Small intestine (tissue), 7 donors: ENCODE measurements around the gene UBC. TPM values are rescaled to one million over a fixed set of nuclear protein-coding genes. Genes with fewer than 3 reads are reported as not detected.
"Not testable (repeated sequence)": the region's sequence is repeated elsewhere in the genome, so short reads cannot be mapped to it uniquely, and the experiment has no call there.

Experiments used
- DNase-seq, 2 donors: peaks; one replicate each; pipeline versions ENCODE4 v3.0.0 to v3.0.0-alpha.2; 2013
- FAIRE-seq: peaks from 2 replicates; lab custom pipeline; 2012; peaks lifted over from hg19 to GRCh38; lab: Jason Lieb, UNC
- H3K27ac ChIP-seq, 3 donors: one replicate each; pipeline ENCODE4 v1.5.1; 2013; ENCODE audit warnings: low read length in 2 of 3, mild to moderate bottlenecking in 2 of 3, control low read depth in 1 of 3, inconsistent platforms in 1 of 3, low read depth in 1 of 3, moderate library complexity in 1 of 3
- H3K27me3 ChIP-seq, 3 donors: one replicate each; pipeline ENCODE4 v1.6.1; 2013; ENCODE audit warnings: low read length in 3 of 3, inconsistent platforms in 1 of 3; ENCODE audit not compliant: control insufficient read depth in 3 of 3, insufficient read depth in 3 of 3
- H3K36me3 ChIP-seq, 3 donors: one replicate each; pipeline ENCODE4 v1.6.1; 2013; ENCODE audit warnings: low read length in 3 of 3, inconsistent platforms in 1 of 3, low read depth in 1 of 3, mild to moderate bottlenecking in 1 of 3, moderate library complexity in 1 of 3; ENCODE audit not compliant: control insufficient read depth in 3 of 3, insufficient read depth in 2 of 3
- H3K4me1 ChIP-seq, 3 donors: one replicate each; pipeline ENCODE4 v1.6.1; 2013; ENCODE audit warnings: low read length in 2 of 3, inconsistent platforms in 1 of 3, low read depth in 1 of 3, mild to moderate bottlenecking in 1 of 3, moderate library complexity in 1 of 3; ENCODE audit not compliant: control insufficient read depth in 3 of 3, insufficient read depth in 2 of 3
- H3K4me3 ChIP-seq, 3 donors: one replicate each; pipeline ENCODE4 v1.5.1; 2013; ENCODE audit warnings: low read length in 3 of 3, control low read depth in 1 of 3, inconsistent platforms in 1 of 3, low read depth in 1 of 3, mild to moderate bottlenecking in 1 of 3, moderate library complexity in 1 of 3
- H3K9me3 ChIP-seq, 2 donors: one replicate each; pipeline ENCODE4 v1.6.1; 2013; ENCODE audit warnings: low read depth in 1 of 2, low read length in 1 of 2; ENCODE audit not compliant: control insufficient read depth in 2 of 2, insufficient read depth in 1 of 2
- WGBS, 3 donors: extraction: QIAGEN DNeasy Blood & Tissue Kit; methylation state at CpG; one replicate each; pipeline ENCODE4 v1.1.7; 2013; 5-methylcytosine and 5-hydroxymethylcytosine counted together
- polyA plus RNA-seq, 4 donors: library from polyadenylated mRNA; stranded (reverse) in 3 of 4; unstranded in 1 of 4; fragments of 200-250 nt in 3 of 4; fragments of 120-200 nt in 1 of 4; gene quantifications; one replicate each; pipeline versions ENCODE4 v1.2.1 to v1.2.3, GENCODE V29; 2013
- donor health status: healthy with polysubstance abuse.
- donor health status: control.
- donor health status: control.
- donor health status: Bipolar disorder and iron deficiency.
- donor health status: healthy.

Gene UBC
- polyA plus RNA-seq, 4 donors, result 704 to 1,948 (median 1,166) TPM

- FAIRE-seq, result no peak
These were observed 15.4 kb upstream of the UBC start for GRCh38 chr12:124929649-124930419.

DNA sequence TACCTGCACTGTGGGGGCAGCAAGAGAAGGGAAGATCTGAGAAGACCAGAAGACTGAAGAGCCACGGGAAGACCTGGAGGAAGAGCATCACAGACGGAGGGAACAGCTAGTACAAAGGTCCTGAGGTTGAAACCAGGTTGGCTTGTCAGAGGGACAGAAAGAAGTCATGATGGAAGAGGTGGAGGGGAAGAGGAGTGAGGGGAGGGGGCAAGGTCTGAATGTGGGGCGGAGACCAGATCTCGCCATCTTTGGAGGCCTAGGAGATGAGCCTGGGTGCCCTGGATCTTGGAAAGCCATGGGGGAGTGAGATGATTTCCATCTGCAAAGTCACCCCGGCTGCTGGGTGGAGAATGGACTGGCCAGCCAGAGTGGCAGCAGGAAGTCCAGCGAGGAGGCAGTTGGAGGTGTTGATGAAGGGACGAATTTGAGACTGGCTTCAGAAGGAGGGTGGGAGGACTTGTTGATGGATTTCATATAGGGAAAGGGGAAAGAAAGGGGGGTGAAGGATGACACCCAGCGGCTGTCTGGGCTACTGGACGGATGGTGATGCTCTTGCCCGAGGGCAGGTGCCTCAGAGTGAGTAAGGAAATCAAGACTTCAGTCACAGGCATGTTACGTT is 14.6 kb upstream of the UBC start:
- FAIRE-seq (no peak), DNase-seq (no peak)
- Histone ChIP-seq H3K27me3 (no peaks in the 10 kb centered on the region), H3K4me3 (peak overlapping the region in 1 of 3 donors; percentile 89), H3K9me3 (no peaks in the 10 kb centered on the region), H3K36me3 (no peaks in the 10 kb centered on the region), H3K4me1 (peaks cover 0 to 6% (median 0%) of the 10 kb centered on the region in 3 donors), H3K27ac (peak overlapping the region; percentile 92 to 97 (median 92))
- WGBS, 3 donors, result 81 to 91% (median 83%) methylated on average over 11 of the region's 11 CpGs

More at GRCh38 chr12:124929649-124930419, 15.4 kb upstream of the UBC start:
- H3K36me3 ChIP-seq, result no peaks in the 10 kb centered on the region
- peak overlapping the region in 1 of 3 donors; percentile 92 for H3K27ac ChIP-seq
- DNase-seq, result no peak
- no peaks in the 10 kb centered on the region for H3K9me3 ChIP-seq
- 88% methylated on average over 9 of the region's 9 CpGs for WGBS, 3 donors
- peaks cover 0 to 6% (median 0%) of the 10 kb centered on the region in 3 donors for H3K4me1 ChIP-seq
- H3K27me3 ChIP-seq, result no peaks in the 10 kb centered on the region
- H3K4me3 ChIP-seq, result no peak overlapping the region

DNA sequence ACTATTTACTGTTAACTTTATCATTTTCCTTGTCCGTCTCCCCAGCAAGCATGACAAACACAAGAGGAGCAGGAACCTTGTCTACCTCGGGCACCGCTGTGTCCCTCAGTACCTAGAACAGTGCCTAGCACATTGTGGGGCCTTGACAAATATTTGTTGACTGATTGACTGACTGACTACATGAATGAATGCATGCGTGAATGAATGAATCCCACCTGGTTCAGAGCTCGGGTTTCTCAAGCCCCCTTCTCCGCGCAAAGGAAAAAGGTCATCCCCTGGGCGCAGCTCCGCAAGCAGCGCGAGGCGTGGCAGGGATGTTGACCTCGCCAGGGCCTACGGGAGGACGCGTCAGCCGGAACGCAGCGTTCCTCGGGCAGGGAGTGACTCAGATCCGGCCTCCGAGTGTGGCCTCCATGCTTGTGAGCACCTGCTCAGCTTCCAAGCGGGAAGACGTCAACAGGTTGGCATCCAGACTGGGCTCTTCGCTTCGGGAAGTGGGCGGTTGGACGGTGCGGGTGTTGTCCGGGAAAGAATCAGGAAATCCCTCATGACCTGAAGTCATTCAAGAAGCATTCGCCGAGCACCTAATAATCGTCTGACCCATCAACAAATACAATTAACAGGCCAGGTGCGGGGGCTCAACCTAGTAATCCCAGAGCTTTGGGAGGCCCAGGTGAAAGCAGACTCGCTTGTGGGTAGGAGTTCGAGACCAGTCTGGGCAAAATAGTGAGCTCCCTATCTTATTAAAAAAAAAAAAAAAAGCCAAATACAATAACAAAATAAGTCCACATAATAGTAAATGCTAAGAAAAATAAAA is 13.9 kb upstream of the UBC start:
- H3K36me3 ChIP-seq, result no peaks in the 10 kb centered on the region
- no peaks in the 10 kb centered on the region for H3K27me3 ChIP-seq
- DNase-seq (peak; percentile 93 to 95), FAIRE-seq (no peak)
- H3K9me3 ChIP-seq, result no peaks in the 10 kb centered on the region
- peak overlapping the region in 2 of 3 donors; percentile 18 to 89 for H3K4me3 ChIP-seq
- H3K27ac ChIP-seq, result peak overlapping the region; percentile 92 to 97 (median 92)
- 5 to 11% (median 6%) methylated on average over 36 of the region's 36 CpGs for whole genome bisulfite sequencing, 3 donors
- H3K4me1 ChIP-seq, result peaks cover 0 to 6% (median 0%) of the 10 kb centered on the region in 3 donors

DNA sequence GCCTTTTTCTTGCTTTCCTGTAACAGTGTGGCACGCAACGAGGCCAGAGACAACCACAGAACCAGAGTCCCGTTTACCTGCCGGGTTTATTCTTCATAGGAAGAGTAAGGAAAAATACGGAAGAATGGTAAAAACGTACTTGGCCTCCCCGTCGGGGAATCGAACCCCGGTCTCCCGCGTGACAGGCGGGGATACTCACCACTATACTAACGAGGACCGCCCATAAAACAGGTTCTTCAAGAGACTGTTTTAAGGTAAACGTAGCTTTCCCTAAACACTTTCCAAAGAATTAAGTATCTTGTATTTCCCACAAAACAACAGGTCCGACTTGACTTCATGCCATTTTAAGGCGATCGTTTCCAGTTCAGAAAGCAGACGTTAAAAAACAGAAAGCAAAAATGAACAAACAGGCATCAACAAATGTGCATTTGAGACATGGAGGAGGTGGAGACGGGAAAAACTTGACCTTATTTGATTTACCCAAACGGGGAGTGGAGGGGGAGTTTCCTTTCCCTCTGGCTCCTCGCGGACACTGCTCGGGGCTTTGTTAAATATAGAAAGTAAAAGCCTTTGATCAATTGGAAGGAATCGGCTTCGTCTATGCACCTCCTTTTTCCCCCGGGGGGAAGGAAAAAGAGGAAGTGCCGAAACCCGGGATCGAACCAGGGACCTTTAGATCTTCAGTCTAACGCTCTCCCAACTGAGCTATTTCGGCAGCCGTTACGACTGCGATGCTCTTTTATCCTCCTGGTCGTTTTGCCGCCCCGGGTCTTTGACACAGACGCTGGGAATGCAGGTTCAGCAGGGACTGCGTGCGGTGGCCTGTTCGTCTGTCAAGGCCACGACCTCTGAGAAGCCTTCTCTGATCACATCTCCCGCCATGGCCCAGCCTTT is 13.0 kb upstream of the UBC start:
- H3K36me3 ChIP-seq, result no peaks in the 10 kb centered on the region
- no peaks in the 10 kb centered on the region for H3K9me3 ChIP-seq
- H3K27me3 ChIP-seq, result no peaks in the 10 kb centered on the region
- peak; percentile 94 to 96 for DNase-seq
- WGBS, 3 donors, result 0 to 1% (median 0%) methylated on average over 45 of the region's 45 CpGs
- no peak for FAIRE-seq
- H3K4me3 ChIP-seq, result peak overlapping the region; percentile 41 to 89 (median 41)
- H3K4me1 ChIP-seq, result peaks cover 0 to 6% (median 0%) of the 10 kb centered on the region in 3 donors
- H3K27ac ChIP-seq, result peak overlapping the region; percentile 92 to 97 (median 92)

DNA sequence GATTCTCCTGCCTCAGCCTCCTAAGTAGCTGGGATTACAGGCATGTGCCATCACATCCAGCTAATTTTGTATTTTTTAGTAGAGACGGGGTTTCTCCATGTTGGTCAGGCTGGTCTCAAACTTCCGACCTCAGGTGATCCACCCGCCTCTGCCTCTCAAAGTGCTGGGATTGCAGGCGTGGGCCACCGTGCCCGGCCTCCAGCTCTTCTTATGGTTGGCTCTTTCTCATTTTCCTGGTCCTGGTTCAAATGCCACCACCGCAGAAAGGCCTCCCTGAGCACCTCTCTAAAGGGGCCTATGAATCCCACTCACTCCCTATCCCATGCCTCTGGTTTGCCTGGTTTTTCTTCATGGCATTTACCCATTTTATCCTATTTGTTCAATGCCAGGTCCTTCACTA is 11.3 kb upstream of the UBC start:
- not testable (repeated sequence) for H3K4me3 ChIP-seq, FAIRE-seq, H3K27ac ChIP-seq, H3K36me3 ChIP-seq, H3K9me3 ChIP-seq, H3K27me3 ChIP-seq, DNase-seq
- peaks cover 2 to 14% (median 3%) of the 10 kb centered on the region in 3 donors for H3K4me1 ChIP-seq
- WGBS, 3 donors, result 89 to 98% (median 94%) methylated on average over 5 to 7 of the region's 7 CpGs

- Histone ChIP-seq H3K27me3 (no peaks in the 10 kb centered on the region), H3K36me3 (no peaks in the 10 kb centered on the region), H3K27ac (no peak overlapping the region), H3K4me3 (no peak overlapping the region), H3K9me3 (no peaks in the 10 kb centered on the region), H3K4me1 (peaks cover 2 to 15% (median 5%) of the 10 kb centered on the region in 3 donors)
- WGBS, 3 donors, result 85 to 89% (median 86%) methylated on average over 10 of the region's 10 CpGs
- DNase-seq (no peak), FAIRE-seq (no peak)
These were observed 10.7 kb upstream of the UBC start for GRCh38 chr12:124925117-124925516.

GRCh38 chr12:124923905-124924734 is 9.7 kb upstream of the UBC start:
- H3K4me1 ChIP-seq, result peaks cover 2 to 22% (median 5%) of the 10 kb centered on the region in 3 donors
- H3K27me3 ChIP-seq, result no peaks in the 10 kb centered on the region
- no peaks in the 10 kb centered on the region for H3K36me3 ChIP-seq
- FAIRE-seq (no peak), DNase-seq (no peak)
- H3K4me3 ChIP-seq, result no peak overlapping the region
- no peaks in the 10 kb centered on the region for H3K9me3 ChIP-seq
- peak overlapping the region in 1 of 3 donors; percentile 40 for H3K27ac ChIP-seq
- WGBS, 3 donors, result 61 to 77% (median 67%) methylated on average over 12 of the region's 12 CpGs
